Measurements from ENCODE around the gene TEAD1.

The TEAD1 gene

GRCh38 chr11:12673924-12674570 lies at the start of gene TEAD1:
Gene TEAD1 (plus strand): TSS chr11:12674421.
- DNase-seq = no peak

- no peak for DNase-seq
These were observed 49.6 kb upstream of the TEAD1 start for GRCh38 chr11:12624595-12624994.

GRCh38 chr11:12625438-12626071 lies 48.7 kb upstream of the TEAD1 start:
- no peak for DNase-seq

GRCh38 chr11:12626616-12627015 lies 47.6 kb upstream of the TEAD1 start:
- no peak for DNase-seq

- DNase-seq = no peak
These were observed 45.9 kb upstream of the TEAD1 start for GRCh38 chr11:12628314-12628713.

GRCh38 chr11:12629601-12630313 lies 44.5 kb upstream of the TEAD1 start:
- DNase-seq = no peak

- DNase-seq = no peak
These were observed 42.6 kb upstream of the TEAD1 start for GRCh38 chr11:12631651-12632050.

- DNase-seq = no peak
These were observed 39.9 kb upstream of the TEAD1 start for GRCh38 chr11:12634329-12634728.

GRCh38 chr11:12636871-12637410 lies 37.3 kb upstream of the TEAD1 start:
- no peak for DNase-seq

GRCh38 chr11:12639388-12639787 lies 34.8 kb upstream of the TEAD1 start:
- no peak for DNase-seq

- DNase-seq = no peak
These were observed 33.9 kb upstream of the TEAD1 start for GRCh38 chr11:12640355-12640754.

GRCh38 chr11:12640926-12641849 lies 33.0 kb upstream of the TEAD1 start:
- DNase-seq = no peak

- no peak for DNase-seq
These were observed 32.2 kb upstream of the TEAD1 start for GRCh38 chr11:12642040-12642439.

GRCh38 chr11:12642806-12643428 lies 31.3 kb upstream of the TEAD1 start:
- no peak for DNase-seq

GRCh38 chr11:12646478-12646877 lies 27.7 kb upstream of the TEAD1 start:
- no peak for DNase-seq

GRCh38 chr11:12653729-12654128 lies 20.5 kb upstream of the TEAD1 start:
- no peak for DNase-seq

- DNase-seq = no peak
These were observed 18.4 kb upstream of the TEAD1 start for GRCh38 chr11:12655842-12656241.

GRCh38 chr11:12657336-12657735 lies 16.9 kb upstream of the TEAD1 start:
- no peak for DNase-seq

GRCh38 chr11:12657981-12658380 lies 16.2 kb upstream of the TEAD1 start:
- no peak for DNase-seq

GRCh38 chr11:12662101-12662689 lies 12.0 kb upstream of the TEAD1 start:
- no peak for DNase-seq

GRCh38 chr11:12664385-12664784 lies 9.8 kb upstream of the TEAD1 start:
- DNase-seq = no peak

- DNase-seq = no peak
These were observed 7.3 kb upstream of the TEAD1 start for GRCh38 chr11:12666915-12667314.

All from GDM1 (cell line).